GM21381 (cell line): ENCODE data around the gene GSK3B.
A peak's percentile ranks its signal among the peaks of the same experiment; 100 is the strongest.

Source experiments
- ATAC-seq: cut with Tn5 transposase; IDR thresholded peaks from one replicate; pipeline ENCODE4 v1.9.1; 2021; ENCODE audit warnings: mild to moderate bottlenecking, moderate library complexity; ENCODE audit not compliant: unreplicated experiment

The GSK3B gene

DNA sequence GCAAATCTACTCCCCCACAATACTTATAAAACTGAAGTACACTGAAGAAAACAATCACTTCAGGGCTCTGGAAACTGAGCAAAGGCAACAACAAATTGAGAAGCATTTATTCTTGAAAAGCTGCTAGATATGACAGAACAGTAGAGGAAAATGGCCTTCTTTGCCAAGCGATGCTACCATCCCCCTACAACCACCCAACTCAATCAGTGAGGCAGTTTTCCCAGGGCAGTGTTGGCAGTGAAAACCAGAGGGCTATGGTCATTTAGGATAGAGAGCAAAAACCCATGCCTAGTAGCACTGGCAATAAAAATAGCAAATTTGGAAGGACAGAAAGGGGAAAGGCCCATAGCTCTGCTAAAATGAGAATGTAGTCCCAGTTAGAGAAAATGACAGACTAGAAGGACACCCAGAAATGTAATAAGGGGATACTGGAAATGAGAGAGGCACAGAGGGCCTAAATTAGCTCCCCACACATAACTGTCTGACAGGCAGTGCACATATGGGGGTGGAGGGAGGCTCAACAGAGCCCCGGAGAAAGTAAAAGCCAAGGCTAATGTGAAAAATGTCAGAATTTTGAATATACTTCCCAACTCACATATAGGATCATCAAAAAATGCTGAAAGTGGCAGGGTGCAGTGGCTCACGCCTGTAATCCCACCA is 143.5 kb downstream of the GSK3B start:
- ATAC-seq: no peak

DNA sequence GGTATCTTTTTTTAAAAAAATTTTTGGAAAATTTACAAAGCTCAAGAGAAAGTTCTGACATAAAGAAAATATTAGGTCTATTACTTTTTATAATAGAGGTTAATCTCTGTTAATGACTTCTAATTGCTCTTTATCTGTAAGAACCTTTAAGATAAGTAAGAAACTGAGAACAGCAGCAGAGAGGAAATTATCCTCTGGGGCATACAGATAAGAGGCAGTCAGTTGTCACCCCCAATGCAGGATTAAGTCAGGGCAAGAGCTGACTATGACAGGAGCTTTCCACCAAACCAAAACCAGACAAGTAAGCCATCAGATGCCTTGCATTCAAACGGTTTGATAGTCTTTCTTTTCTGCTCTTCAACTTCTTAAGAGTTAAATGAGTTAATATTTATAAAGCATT is 149.0 kb downstream of the GSK3B start:
- ATAC-seq: no peak

- ATAC-seq: peak; percentile 73
Observed at GRCh38 chr3:119944091-119944490, 150.2 kb downstream of the GSK3B start.

GRCh38 chr3:119939077-119939476 is 155.2 kb downstream of the GSK3B start:
- ATAC-seq: no peak

DNA sequence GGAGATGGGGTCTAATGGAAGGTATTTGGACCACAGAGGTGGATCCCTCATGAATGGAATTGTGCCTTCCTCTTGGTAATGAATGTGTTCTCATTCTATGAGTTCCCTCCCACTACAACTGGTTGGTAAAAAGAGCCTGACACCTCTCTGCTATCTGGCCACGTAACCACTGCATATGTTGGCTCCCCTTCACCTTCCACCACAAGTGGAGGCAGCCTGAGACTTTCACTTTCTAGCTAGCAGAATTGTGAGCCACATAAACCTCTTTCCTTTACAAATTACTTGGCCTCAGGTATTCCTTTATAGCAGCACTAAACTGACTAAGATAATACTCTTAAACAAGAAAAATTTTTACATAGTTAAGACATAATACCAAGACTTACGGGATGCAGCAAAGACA is 157.0 kb downstream of the GSK3B start:
- peak; percentile 98 for ATAC-seq

DNA sequence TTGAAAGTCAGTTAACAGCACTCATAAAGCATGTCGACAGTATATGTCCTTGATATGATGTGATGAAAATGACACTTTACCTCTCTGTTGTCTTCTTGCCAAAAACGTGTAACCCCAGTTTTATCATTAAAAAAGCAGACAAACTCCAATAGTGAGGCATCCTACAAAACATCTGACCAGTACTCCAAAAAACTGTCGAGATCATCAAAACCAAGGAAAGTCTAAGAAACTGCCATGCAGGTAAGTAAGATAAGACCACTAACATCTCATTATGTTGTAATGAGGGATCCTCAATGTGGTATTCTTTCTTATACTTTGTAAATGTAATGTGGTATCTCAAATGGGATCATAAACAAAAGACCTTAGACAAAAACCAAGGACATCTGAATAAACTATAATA is 160.0 kb downstream of the GSK3B start:
- no peak for ATAC-seq

DNA sequence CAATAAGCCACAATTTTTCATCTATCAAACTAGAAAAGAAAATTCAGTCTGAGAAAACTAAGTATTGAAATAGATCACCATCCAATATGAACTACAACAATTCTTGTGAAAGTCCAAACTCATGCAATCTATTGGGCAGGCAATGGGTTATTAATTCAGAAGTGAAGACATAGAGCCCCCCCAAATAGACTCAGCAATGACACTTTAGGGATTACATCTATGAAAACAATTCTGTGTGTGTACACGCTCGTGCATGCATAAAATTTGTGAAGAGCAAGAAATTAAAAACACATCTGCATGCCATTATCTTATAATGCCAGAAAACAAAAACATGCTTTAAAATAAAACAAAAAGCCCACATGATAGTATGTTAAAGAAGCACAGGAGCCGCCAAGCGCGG is 161.0 kb downstream of the GSK3B start:
- no peak for ATAC-seq

DNA sequence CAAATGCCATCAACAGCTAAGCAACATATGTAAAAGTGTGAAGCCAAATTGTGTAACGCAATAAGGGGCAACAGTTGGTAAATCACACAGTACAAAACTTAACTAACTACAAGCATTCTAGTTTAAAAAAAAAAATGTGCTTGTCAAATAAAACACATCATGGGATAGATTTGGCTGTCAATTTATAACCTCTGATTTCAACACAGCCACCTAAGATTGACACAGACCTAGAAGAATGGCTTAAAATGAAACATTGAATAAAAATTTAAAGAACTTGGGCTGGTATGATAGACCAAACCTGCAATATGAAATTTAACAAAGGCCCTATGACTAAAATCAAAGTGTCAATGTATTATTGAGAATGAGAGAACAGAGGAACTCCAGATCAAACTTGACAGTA is 164.0 kb downstream of the GSK3B start:
- no peak for ATAC-seq

- ATAC-seq: no peak
Observed at GRCh38 chr3:119927190-119927589, 167.1 kb downstream of the GSK3B start.

GRCh38 chr3:119924111-119925094 is 169.8 kb downstream of the GSK3B start:
- ATAC-seq: no peak

- no peak for ATAC-seq
Observed at GRCh38 chr3:119918992-119919933, 175.0 kb downstream of the GSK3B start.

- ATAC-seq: no peak
Observed at GRCh38 chr3:119913021-119913420, 181.2 kb downstream of the GSK3B start.

DNA sequence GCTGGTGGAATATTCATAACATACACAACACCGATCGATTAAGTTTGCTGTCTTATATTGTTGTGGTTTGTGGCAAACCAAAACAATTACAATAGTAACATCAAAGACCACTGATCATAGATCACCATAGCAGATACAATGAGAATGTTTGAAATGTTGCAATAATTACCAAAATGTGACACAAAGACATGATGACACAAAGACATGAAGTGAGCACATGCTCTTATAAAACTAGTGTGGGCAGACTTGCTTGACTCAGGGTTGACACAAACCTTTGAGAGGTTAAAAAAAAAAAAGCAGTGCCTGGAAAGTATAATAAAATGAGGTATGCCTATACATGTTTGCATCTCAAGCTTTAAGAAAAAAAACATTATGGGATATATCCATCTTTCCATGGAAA is 182.0 kb downstream of the GSK3B start:
- ATAC-seq: no peak

DNA sequence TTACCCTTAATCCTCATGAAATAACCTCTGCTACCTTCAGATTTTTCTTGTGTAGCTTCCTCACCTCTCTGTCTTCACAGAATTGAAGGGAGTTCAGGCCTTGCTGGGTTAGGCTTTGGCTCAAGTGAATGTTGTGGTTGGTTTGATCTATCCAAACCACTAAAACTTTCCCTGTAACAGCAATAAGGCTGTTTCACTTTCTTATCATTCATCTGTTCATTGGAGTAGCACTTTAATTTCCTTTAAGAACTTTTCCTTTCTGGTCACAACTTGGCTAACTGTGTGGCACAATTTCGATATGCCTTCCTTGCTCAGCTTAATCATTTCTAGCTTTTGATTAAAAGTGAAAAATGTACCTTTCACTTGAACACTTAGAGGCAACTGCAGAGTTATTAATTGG is 182.5 kb downstream of the GSK3B start:
- ATAC-seq: peak; percentile 43

DNA sequence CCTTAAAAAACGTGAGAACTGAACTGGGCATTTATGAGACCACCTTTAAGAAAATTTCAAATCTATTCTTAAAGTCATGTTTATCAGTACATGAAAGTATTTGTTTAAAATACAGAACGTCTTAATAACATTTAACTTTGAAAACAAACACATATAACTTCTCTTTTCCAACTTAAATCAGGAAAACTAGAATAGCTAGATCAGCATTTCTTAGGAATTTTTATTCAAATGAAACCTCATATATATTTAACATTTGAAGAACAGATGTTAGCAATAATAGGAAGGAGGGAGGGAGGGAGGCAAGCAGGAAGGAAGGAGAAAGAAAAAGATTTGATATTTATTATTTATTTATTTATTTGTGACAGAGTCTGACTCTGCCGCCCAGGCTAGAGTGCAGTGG is 192.2 kb downstream of the GSK3B start:
- no peak for ATAC-seq

DNA sequence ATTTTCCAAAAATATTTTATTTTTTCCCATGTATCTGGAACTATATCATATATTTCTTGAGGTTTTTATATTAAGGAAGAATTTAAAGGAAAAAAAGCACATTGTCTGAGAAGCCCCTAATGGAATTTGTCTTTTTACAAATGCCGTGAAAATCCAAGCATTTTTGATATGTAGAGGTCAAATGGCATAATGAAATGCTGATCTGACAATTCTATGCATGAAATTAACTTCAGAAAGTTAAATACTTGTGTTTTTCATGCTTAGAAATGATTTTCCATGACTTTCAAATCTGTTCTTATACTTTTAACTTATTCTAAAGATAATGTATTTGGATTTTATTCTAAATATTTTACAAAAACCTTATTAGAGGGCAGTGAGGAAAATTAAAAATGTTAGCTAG is 193.1 kb downstream of the GSK3B start:
- no peak for ATAC-seq

GRCh38 chr3:119899192-119899511 is 195.1 kb downstream of the GSK3B start:
- ATAC-seq: no peak

DNA sequence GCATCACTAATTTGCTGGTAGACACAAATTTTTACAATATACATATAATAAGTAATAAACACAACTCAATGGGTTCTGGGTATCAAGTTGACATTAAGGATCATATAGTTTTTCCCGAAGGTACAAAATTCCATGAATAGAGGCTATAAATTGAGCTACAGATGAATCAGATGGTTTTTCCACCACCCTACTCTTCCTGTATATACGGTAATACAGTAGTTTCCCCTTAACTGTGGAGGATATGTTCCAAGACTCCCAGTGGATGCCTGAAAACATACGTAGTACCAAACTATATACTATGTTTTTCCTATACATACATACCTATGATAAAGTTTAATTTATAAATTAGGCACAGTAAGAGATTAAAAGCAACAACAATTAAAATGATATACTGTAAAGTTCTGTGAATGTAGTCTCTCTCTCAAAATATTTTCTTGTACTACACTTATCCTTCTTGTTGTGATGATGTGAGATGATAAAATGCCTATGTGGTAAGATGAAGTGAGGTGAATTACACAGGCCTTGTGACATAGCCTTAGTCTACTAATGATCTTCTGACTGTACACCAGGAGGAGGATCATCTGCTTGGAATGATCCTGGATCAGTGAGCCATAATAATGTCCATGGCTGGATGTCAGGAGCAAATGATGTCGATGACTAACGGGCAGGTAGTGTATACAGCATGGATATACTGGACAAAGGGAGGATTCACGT is 195.6 kb downstream of the GSK3B start:
- ATAC-seq: no peak

DNA sequence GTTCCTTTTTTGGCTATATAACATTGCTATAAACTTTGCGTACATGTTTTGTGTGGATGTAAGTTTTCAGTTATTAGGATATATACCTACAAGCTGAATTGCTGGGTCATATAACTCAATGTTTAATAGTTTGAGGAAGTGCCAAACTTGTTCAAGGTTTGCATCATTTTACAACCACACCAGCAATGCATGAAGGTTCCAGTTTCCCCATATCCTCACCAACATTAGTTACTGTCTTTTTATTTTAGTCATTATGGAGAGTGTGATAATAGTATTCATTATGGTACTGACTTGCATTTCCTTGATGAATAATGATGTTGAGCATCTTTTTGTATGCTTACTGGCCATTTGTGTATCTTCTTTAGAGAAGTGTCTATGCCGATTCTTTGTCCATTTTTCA is 200.1 kb downstream of the GSK3B start:
- ATAC-seq: no peak

GRCh38 chr3:119893769-119894168 is 200.5 kb downstream of the GSK3B start:
- ATAC-seq: no peak
